COLO829 (cell line): ENCODE data around the gene IL17RB.

Experiments used
- DNase-seq: peaks from one replicate; pipeline ENCODE4 v3.0.0; 2012; ENCODE audit warnings: low spot score

IL17RB gene, protein sequence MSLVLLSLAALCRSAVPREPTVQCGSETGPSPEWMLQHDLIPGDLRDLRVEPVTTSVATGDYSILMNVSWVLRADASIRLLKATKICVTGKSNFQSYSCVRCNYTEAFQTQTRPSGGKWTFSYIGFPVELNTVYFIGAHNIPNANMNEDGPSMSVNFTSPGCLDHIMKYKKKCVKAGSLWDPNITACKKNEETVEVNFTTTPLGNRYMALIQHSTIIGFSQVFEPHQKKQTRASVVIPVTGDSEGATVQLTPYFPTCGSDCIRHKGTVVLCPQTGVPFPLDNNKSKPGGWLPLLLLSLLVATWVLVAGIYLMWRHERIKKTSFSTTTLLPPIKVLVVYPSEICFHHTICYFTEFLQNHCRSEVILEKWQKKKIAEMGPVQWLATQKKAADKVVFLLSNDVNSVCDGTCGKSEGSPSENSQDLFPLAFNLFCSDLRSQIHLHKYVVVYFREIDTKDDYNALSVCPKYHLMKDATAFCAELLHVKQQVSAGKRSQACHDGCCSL

DNA sequence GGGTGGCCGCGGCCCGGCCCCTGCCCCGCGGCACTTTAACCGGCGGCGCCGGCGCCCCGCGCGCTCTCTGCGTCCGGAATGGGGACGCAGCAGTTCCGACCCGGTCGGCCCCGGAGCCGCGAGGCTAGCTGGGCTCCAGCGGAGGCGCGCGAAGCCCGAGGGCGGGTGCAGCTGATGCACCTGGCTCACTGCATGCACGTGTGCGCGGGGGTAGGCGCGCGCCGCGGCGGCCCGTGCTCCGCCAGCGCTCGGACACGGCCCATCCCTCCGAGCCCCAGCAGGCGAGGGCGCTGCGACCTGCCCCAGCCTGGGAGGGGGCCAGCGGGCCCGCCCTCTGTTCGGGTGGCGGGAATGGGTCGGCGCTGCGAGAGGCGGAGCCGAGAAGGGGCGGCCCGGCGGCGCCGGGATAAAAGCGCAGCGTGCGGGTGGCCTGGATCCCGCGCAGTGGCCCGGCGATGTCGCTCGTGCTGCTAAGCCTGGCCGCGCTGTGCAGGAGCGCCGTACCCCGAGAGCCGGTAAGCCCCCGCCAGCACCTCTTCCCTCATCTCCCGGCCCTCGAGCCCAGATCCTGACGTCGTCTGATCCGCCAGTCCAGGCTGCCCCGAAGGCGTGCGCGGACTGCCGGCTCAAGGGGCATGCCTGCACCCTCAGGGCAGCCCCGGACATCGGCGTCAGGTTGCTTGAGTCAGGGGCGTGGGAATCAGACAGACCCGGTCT lies at the start of gene IL17RB, which contains the start of gene CHDH:
TSS of gene IL17RB (plus strand) at position 435 of the 717 bp plus-strand sequence. CDS start at position 456, 21 bp downstream.
TSS of gene CHDH (minus strand) at position 286 of the 717 bp plus-strand sequence. CDS start 22,411 bp downstream, outside the sequence.
- no peak for DNase-seq

GRCh38 chr3:53798144-53798543 lies 48.2 kb upstream of the IL17RB start:
- DNase-seq = no peak

DNA sequence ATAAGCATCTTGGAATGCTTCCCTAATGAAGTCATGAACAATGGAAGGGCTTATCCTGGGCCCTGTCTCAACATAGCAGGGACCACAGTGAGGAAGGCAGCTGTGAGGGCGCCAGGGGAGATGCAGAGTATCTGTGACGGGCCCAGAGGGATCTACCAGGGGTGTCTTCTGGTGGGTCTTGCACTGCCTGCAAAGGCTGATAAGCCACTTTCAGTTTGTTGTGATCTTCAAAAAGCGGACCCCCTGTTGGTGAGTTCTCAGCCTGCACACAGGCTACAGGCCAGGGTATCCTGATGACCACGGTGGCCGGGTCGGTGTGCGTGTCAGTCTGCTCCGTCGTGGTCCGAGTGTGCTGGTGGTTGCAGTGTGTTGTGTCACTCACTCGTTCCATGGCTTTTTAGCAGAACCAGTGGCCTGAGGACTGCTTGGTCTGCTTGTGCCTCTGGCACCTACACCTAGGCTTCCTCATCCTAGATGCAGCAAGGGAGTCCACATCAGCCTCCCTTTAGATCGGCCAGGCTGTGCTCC lies 47.0 kb upstream of the IL17RB start:
- no peak for DNase-seq

DNA sequence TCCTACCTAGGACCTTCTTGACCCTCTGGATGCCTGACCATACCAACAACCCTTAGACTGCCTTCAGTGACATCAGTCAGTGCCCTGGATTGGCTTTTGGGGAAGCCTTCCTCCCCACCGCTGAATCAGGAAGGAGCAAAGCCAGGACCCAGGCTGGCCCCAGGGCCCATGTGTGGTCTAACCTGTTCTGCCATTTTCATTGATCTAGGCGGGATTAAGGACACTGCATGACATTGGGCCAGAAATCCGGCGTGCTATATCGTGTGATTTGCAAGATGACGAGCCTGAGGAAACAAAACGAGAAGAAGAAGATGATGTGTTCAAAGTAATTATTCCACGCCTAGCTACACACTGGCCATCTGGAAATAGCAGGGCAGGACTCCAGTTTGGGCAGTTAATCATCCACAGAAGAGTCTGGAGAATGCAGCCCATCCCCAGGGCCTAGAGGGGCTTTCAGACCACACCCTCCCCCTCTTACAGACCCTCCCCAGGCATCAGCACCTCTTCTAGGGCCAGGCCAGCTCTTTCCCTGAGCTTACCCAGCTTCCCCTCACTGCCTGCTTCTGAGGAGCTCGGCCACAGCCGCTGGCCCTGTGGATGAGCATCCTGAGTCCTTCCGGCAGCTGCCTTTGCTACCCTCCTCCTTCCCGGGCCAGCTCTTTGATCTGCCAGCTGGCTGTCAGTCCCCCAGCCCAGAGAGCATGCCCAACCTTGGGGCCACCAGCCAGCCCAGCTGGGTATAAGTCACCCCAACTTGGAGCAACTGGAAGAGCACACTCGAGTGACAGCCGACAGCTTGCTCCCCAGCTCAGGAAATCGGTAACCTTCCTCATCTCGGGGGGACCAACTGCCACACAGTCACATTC lies 46.1 kb upstream of the IL17RB start:
- DNase-seq = no peak

- no peak for DNase-seq
Measured at GRCh38 chr3:53801319-53801718, 45.0 kb upstream of the IL17RB start.

- no peak for DNase-seq
Measured at GRCh38 chr3:53802256-53802880, 44.0 kb upstream of the IL17RB start.

- DNase-seq = no peak
Measured at GRCh38 chr3:53803124-53803815, 43.1 kb upstream of the IL17RB start.

DNA sequence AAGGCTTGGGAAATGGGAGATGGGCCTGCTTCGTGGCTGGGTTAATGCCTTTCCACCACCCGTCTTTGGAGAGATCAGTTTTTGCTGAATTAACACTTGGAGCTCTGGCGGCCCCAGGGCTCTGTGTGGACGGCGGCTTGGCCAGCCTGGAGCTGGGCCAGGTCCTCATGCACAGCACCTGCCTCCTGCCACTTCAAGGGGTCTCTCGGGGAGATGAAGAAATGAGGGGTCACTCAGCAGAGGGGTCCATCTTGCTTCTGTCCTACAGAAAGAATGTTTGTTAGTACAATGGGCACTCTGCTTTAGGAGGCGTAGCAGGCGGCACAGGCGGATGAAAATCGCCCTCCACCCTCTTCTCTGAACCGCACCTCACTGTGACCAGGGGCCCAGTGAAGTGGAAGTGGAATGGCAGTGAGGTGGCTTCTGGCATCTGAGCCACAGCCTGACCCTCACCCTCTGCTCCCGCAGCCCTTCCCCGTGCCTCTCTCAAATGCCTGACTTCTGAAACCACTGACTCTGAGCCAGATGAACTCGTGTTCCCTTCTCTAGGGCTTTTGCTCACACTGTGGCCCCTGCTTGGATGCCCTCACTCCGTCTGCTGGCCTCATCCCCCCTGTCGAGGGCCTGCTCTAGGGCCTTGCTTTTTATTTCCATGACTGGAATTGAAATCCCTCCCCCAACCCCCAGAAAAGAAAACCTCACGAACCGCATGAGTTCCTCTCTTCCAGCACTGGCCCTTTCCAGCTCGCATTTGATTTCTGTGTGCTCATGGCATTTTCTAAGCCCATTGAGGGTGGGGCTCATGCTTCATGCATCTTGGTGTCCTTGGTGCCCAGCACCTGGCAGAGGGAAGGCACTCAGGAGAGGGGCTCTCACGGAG lies 42.3 kb upstream of the IL17RB start:
- DNase-seq = no peak

GRCh38 chr3:53804697-53805462 lies 41.5 kb upstream of the IL17RB start:
- peak; percentile 71 for DNase-seq

DNA sequence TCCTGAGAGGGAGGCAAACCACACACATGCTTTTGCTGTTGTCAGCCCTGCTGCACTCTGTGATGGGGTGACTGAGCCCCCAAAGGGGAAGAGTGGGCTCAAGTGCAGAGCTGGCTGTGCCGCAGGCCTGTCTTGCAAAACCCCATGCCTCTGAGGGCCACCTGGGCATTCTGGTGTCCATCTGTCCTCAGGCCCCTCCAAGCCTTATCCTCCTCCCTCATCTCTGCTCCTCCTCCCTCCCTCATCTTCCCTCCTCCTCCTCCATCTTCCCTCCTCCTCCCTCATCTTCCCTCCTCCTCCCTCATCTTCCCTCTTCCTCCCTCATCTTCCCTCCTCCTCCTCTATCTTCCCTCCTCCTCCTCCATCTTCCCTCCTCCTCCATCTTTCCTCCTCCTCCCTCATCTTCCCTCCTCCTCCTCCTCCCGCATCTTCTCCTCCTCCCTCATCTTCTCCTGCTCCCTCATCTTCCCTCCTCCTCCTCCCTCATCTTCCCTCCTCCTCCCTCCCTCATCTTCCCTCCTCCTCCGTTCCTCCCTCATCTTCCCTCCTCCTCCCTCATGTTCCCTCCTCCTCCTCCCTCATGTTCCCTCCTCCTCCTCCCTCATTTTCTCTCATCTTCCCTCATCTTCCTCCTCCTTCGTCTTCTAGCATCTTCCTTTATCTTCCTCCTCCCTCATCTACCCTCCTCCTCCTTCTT lies 40.8 kb upstream of the IL17RB start:
- no peak for DNase-seq

- DNase-seq = no peak
Measured at GRCh38 chr3:53806182-53807116, 39.9 kb upstream of the IL17RB start.

- DNase-seq = no peak
Measured at GRCh38 chr3:53807117-53807810, 39.1 kb upstream of the IL17RB start.

DNA sequence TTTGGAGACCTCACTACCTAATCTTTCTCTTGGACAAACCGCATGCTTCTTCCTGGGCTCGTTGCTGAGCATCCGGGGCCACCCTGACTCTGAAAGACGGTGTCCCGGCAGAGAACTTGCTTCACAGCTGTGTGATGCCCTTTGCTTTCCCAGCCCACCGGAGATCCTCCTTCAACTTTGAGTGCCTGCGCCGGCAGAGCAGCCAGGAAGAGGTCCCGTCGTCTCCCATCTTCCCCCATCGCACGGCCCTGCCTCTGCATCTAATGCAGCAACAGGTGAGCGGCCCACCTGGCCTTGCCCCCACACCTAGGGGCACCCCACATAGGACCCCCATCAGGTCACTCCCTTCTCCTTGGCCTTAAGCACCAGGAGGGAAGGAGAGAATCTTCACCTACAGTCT lies 37.9 kb upstream of the IL17RB start:
- no peak for DNase-seq

DNA sequence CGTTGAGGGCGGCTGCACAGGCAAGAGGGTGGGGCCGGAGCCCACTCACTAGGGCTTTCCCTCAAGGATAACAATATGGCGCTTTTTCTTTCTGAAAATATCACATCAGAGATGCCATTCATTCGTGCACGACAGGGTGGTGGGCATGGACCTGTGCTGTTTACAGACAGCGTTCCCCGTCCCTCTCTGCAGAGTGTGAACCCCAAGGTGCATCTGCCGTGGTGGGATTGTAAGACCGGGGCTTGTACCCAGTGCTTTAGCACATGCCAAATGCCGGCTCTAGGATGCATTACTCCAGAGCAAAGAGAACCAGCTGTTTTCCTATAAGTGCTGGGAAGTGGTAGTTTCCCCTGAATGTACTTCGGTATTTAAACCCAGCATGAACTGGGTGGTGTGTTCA lies 37.1 kb upstream of the IL17RB start:
- no peak for DNase-seq

DNA sequence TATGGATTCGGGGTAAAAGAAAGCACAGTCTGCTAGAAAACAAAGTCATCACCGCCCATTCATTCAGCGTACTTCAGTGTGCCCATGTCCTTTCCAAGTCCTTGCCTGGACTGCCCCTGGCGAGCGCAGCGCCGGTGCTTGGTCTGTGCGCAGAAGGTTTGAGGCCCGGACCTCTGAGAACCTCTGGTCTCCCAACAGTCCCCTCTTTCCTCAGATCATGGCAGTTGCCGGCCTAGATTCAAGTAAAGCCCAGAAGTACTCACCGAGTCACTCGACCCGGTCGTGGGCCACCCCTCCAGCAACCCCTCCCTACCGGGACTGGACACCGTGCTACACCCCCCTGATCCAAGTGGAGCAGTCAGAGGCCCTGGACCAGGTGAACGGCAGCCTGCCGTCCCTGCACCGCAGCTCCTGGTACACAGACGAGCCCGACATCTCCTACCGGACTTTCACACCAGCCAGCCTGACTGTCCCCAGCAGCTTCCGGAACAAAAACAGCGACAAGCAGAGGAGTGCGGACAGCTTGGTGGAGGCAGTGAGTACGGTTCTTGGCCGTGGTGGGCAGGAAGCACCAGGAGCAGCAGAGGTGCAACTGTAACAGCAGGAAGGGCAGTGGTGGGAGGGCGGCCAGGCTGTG lies 36.5 kb upstream of the IL17RB start:
- DNase-seq = no peak
